H1 (cell line): ENCODE results near the gene BPI. TPM values are rescaled to one million over a fixed set of nuclear protein-coding genes. Genes with fewer than 3 reads are reported as not detected.
"Not testable (repeated sequence)": the region's sequence is repeated elsewhere in the genome, so short reads cannot be mapped to it uniquely, and the experiment has no call there.

Experiments used
- CTCF ChIA-PET: fragments of 300-600 bp; sonication (Branson Sonifier 250); formaldehyde crosslinking; loops from one replicate; lab custom pipeline; 2021; ENCODE audit not compliant: partially characterized antibody; lab: Charles Lee
- POLR2A ChIA-PET: fragments of 300-600 bp; sonication (Branson Sonifier 250); formaldehyde crosslinking; loops from one replicate; lab custom pipeline; 2021; ENCODE audit warnings: inconsistent platforms; ENCODE audit not compliant: partially characterized antibody; lab: Charles Lee
- DNase-seq, 2 experiments: peaks; one replicate each; pipeline versions ENCODE4 v3.0.0 to v3.0.0-alpha.2; 2010 to 2022; ENCODE audit warnings: low spot score in 2 of 2, low read depth in 1 of 2, mixed read lengths in 1 of 2
- FAIRE-seq: peaks from 2 replicates; lab custom pipeline; 2011; peaks lifted over from hg19 to GRCh38; lab: Jason Lieb, UNC
- H2AFZ ChIP-seq: 2 replicates; pipeline ENCODE4 v1.8.1; 2012; ENCODE audit warnings: low read length, inconsistent platforms
- H2AK5ac ChIP-seq: 2 replicates; pipeline ENCODE4 v1.6.1; 2013; ENCODE audit warnings: low read depth, low read length
- H2BK120ac ChIP-seq: replicated peaks from 2 replicates; pipeline ENCODE3; 2013; ENCODE audit warnings: low read depth, low read length, inconsistent platforms
- H2BK12ac ChIP-seq: 2 replicates; pipeline ENCODE4 v1.6.1; 2013; ENCODE audit warnings: low read depth, low read length
- H2BK15ac ChIP-seq: 2 replicates; pipeline ENCODE4 v1.6.1; 2013; ENCODE audit warnings: low read length
- H2BK20ac ChIP-seq: 2 replicates; pipeline ENCODE4 v1.6.1; 2013; ENCODE audit warnings: low read length
- H2BK5ac ChIP-seq: 2 replicates; pipeline ENCODE4 v1.6.1; 2013; ENCODE audit warnings: low read depth, low read length
- H3K14ac ChIP-seq: 2 replicates; pipeline ENCODE4 v1.6.1; 2013; ENCODE audit warnings: inconsistent platforms; ENCODE audit not compliant: insufficient read length
- H3K18ac ChIP-seq: 2 replicates; pipeline ENCODE4 v1.6.1; 2013; ENCODE audit warnings: low read length; ENCODE audit errors: extremely low read depth
- H3K23ac ChIP-seq: 2 replicates; pipeline ENCODE4 v1.6.1; 2013; ENCODE audit warnings: inconsistent platforms; ENCODE audit not compliant: insufficient read length
- H3K23me2 ChIP-seq: 2 replicates; pipeline ENCODE4 v1.6.1; 2013; ENCODE audit warnings: low read depth, low read length
- H3K27ac ChIP-seq: 2 replicates; pipeline ENCODE4 v1.6.1; 2011; ENCODE audit warnings: low read depth, low read length, inconsistent platforms
- H3K27me3 ChIP-seq, 4 experiments: replicated peaks in 1 of 4; 1 replicate in 1 of 4; 2 replicates in 3 of 4; pipeline versions ENCODE4 v1.6.1 to v1.8.1; 2011 to 2013; ENCODE audit warnings: low read length in 3 of 4, mild to moderate bottlenecking in 3 of 4, inconsistent platforms in 2 of 4, mixed read lengths in 2 of 4, moderate library complexity in 1 of 4; ENCODE audit not compliant: control insufficient read depth in 3 of 4, insufficient read depth in 3 of 4; ENCODE audit errors: extremely low read depth in 1 of 4
- H3K36me3 ChIP-seq, 4 experiments: 2 replicates each; pipeline versions ENCODE4 v1.6.1 to v1.8.1; 2011 to 2013; ENCODE audit warnings: mild to moderate bottlenecking in 4 of 4, low read length in 3 of 4, moderate library complexity in 2 of 4, control low read depth in 1 of 4, inconsistent platforms in 1 of 4; ENCODE audit not compliant: insufficient read depth in 4 of 4, control insufficient read depth in 2 of 4
- H3K4ac ChIP-seq: replicated peaks from 2 replicates; pipeline ENCODE3; 2013; ENCODE audit warnings: low read length, low read depth, mixed read lengths, inconsistent platforms; ENCODE audit not compliant: insufficient read length
- H3K4me1 ChIP-seq, 4 experiments: replicated peaks in 1 of 4; 1 replicate in 1 of 4; 2 replicates in 3 of 4; pipeline versions ENCODE4 v1.6.1 to v1.8.1; 2011 to 2013; ENCODE audit warnings: low read length in 3 of 4, inconsistent platforms in 2 of 4, mixed read lengths in 1 of 4; ENCODE audit not compliant: insufficient read depth in 4 of 4, control insufficient read depth in 3 of 4
- H3K4me2 ChIP-seq, 2 experiments: 2 replicates each; pipeline versions ENCODE4 v1.6.1 to v1.8.1; 2011 to 2013; ENCODE audit warnings: low read depth in 2 of 2, low read length in 2 of 2, control low read depth in 1 of 2, inconsistent platforms in 1 of 2, mild to moderate bottlenecking in 1 of 2; ENCODE audit not compliant: insufficient read depth in 1 of 2
- H3K4me3 ChIP-seq, 4 experiments: fragments of 200-600, 300-600 bp in 1 of 4; sonication (generic), shearing (Covaris generic), sonication (Bioruptor Twin) in 1 of 4; 2 replicates each; pipeline versions ENCODE4 v1.5.1 to v1.8.1; 2011 to 2016; ENCODE audit warnings: low read length in 4 of 4, low read depth in 3 of 4, control low read depth in 2 of 4, inconsistent platforms in 2 of 4, mild to moderate bottlenecking in 2 of 4, mixed read lengths in 1 of 4, moderate library complexity in 1 of 4; ENCODE audit not compliant: insufficient read depth in 2 of 4; ENCODE audit errors: extremely low read depth in 1 of 4
- H3K56ac ChIP-seq: replicated peaks from 2 replicates; pipeline ENCODE3; 2013; ENCODE audit warnings: low read depth, mild to moderate bottlenecking, mixed read lengths, low read length, inconsistent platforms; ENCODE audit not compliant: insufficient read length
- H3K79me1 ChIP-seq: 2 replicates; pipeline ENCODE4 v1.6.1; 2013; ENCODE audit warnings: low read depth, low read length, control low read depth
- H3K79me2 ChIP-seq, 2 experiments: 2 replicates each; pipeline versions ENCODE4 v1.6.1 to v1.8.1; 2012 to 2013; ENCODE audit warnings: low read length in 2 of 2, mild to moderate bottlenecking in 2 of 2, inconsistent platforms in 1 of 2; ENCODE audit not compliant: insufficient read depth in 2 of 2, control insufficient read depth in 1 of 2
- H3K9ac ChIP-seq, 4 experiments: replicated peaks in 1 of 4; 1 replicate in 1 of 4; 2 replicates in 3 of 4; pipeline versions ENCODE4 v1.6.1 to v1.8.1; 2011 to 2013; ENCODE audit warnings: low read depth in 3 of 4, low read length in 3 of 4, control low read depth in 2 of 4, mild to moderate bottlenecking in 2 of 4, moderate library complexity in 2 of 4, inconsistent platforms in 1 of 4; ENCODE audit errors: extremely low read depth in 1 of 4
- H3K9me3 ChIP-seq, 2 experiments: 2 replicates each; pipeline versions ENCODE4 v1.6.1 to v1.8.1; 2012 to 2013; ENCODE audit warnings: mild to moderate bottlenecking in 2 of 2, moderate library complexity in 2 of 2, control low read depth in 1 of 2, inconsistent platforms in 1 of 2, low read depth in 1 of 2, low read length in 1 of 2, mixed read lengths in 1 of 2; ENCODE audit not compliant: insufficient read depth in 2 of 2
- H4K20me1 ChIP-seq, 2 experiments: replicated peaks in 1 of 2; 2 replicates each; pipeline versions ENCODE3 to v1.8.1; 2011 to 2013; ENCODE audit warnings: inconsistent platforms in 2 of 2, low read length in 2 of 2, mild to moderate bottlenecking in 1 of 2; ENCODE audit not compliant: insufficient read depth in 2 of 2, control insufficient read depth in 1 of 2
- H4K5ac ChIP-seq: 2 replicates; pipeline ENCODE4 v1.6.1; 2013; ENCODE audit warnings: low read length, low read depth, mixed read lengths, inconsistent platforms; ENCODE audit not compliant: insufficient read length
- H4K8ac ChIP-seq: 2 replicates; pipeline ENCODE4 v1.8.0; 2013; ENCODE audit warnings: mild to moderate bottlenecking, moderate library complexity, low read length, inconsistent platforms; ENCODE audit not compliant: insufficient read depth; ENCODE audit errors: extremely low read depth
- H4K91ac ChIP-seq: replicated peaks from 2 replicates; pipeline ENCODE3; 2013; ENCODE audit warnings: low read length, mixed read lengths, inconsistent platforms; ENCODE audit not compliant: insufficient read length
- WGBS, 2 experiments: shearing (Covaris generic) in 1 of 2; methylation state at CpG; one replicate each; pipeline versions ENCODE4 v1.1.6 to v1.1.7; 2013 to 2015; ENCODE audit warnings: low lambda C conversion rate in 2 of 2, mixed read lengths in 2 of 2, inconsistent platforms in 1 of 2, low coverage in 1 of 2, missing lambda C conversion rate in 1 of 2; ENCODE audit not compliant: insufficient replicate concordance in 2 of 2, insufficient coverage in 1 of 2, insufficient read length in 1 of 2; ENCODE audit errors: extremely low coverage in 1 of 2, missing lambda C conversion rate in 1 of 2; 5-methylcytosine and 5-hydroxymethylcytosine counted together
- polyA plus RNA-seq, 7 experiments: library from polyadenylated mRNA; depleted of rRNA in 3 of 7; stranded (reverse) in 5 of 7; unstranded in 2 of 7; fragments of >200 nt in 5 of 7; fragments of 200-250 nt in 2 of 7; gene quantifications; 1 replicate in 5 of 7; 2 replicates in 1 of 7; 4 replicates in 1 of 7; pipeline versions ENCODE4 v1.2.1 to v1.2.3, GENCODE V29; 2011 to 2013; ENCODE audit warnings: missing spikeins in 2 of 7, mixed read lengths in 2 of 7
- total RNA-seq: library from RNA; stranded (reverse); fragmentation: NEBNext Ultra II Directional; extraction: Animal tissue kit (Norgen Biotek cat#: 25700); gene quantifications from 2 replicates; pipeline ENCODE4 v1.2.1, GENCODE V29; 2021

BPI gene
- total and polyA plus RNA-seq, 2 of the 8 experiments (the other 6 are each of a cell fraction or from before 2014, with no cell fraction given) = not detected

- POLR2A ChIA-PET, H2BK20ac ChIP-seq, H3K79me2 ChIP-seq, H4K20me1 ChIP-seq, FAIRE-seq, H3K27ac ChIP-seq, H3K4me2 ChIP-seq, H4K91ac ChIP-seq, H4K8ac ChIP-seq, H3K23ac ChIP-seq, H3K4ac ChIP-seq, DNase-seq, H2BK12ac ChIP-seq, H3K14ac ChIP-seq, H3K56ac ChIP-seq, H3K79me1 ChIP-seq, H2BK5ac ChIP-seq, H2AFZ ChIP-seq, H3K36me3 ChIP-seq, H3K9ac ChIP-seq, H2BK15ac ChIP-seq, H3K27me3 ChIP-seq, H3K4me1 ChIP-seq, H3K4me3 ChIP-seq, H3K9me3 ChIP-seq, H3K18ac ChIP-seq, H2BK120ac ChIP-seq, H4K5ac ChIP-seq, H2AK5ac ChIP-seq: not testable (repeated sequence)
- CTCF ChIA-PET = interaction anchor here (8.2 kb wide), 1 partner anchor 10 kb away, joined by 47 read pairs; the partner anchor contains the start of gene BPI
- H3K23me2 ChIP-seq = peaks cover 15% of the 10 kb centered on the region; the same call in 1 of the 2 replicates
- WGBS, 2 experiments = 92% methylated on average over 1 of the region's 1 CpG; no CpG with 5 or more reads in 1 of the 2 experiments
Measured at GRCh38 chr20:38314350-38314749, 10.4 kb downstream of the BPI start.
